Stimulated activated CD8-positive, alpha-beta memory T cell treated with anti-CD3 and anti-CD28 coated beads, Interleukin-12 subunit alpha, Interleukin-12 subunit beta, amount 100 ng/mL, for 1 hour (primary cell): Measurements from ENCODE around the gene GPR107.
A peak's percentile ranks its signal among the peaks of the same experiment; 100 is the strongest.

Experiments used
- DNase-seq: peaks from one replicate; pipeline ENCODE4 v3.0.0-alpha.2; 2020; ENCODE audit warnings: low read depth

The GPR107 gene

GRCh38 chr9:130159915-130160670 is 106.4 kb downstream of the GPR107 start:
- no peak for DNase-seq

GRCh38 chr9:130160862-130161470 is 107.3 kb downstream of the GPR107 start:
- DNase-seq = no peak

- no peak for DNase-seq
Measured at GRCh38 chr9:130165579-130165978, 111.9 kb downstream of the GPR107 start.

GRCh38 chr9:130166399-130166798 is 112.7 kb downstream of the GPR107 start:
- DNase-seq = no peak

GRCh38 chr9:130167927-130168326 is 114.2 kb downstream of the GPR107 start:
- no peak for DNase-seq

GRCh38 chr9:130171226-130172148 is 117.8 kb downstream of the GPR107 start:
- DNase-seq = no peak

- no peak for DNase-seq
Measured at GRCh38 chr9:130172161-130172857, 118.6 kb downstream of the GPR107 start, which contains the start of gene NCS1. TSS of gene NCS1 (plus strand) at chr9:130172404. CDS start at chr9:130172664, 260 bp downstream.

GRCh38 chr9:130172858-130173665 is 119.4 kb downstream of the GPR107 start:
- peak; percentile 6 for DNase-seq

- no peak for DNase-seq
Measured at GRCh38 chr9:130173666-130173983, 119.9 kb downstream of the GPR107 start.

GRCh38 chr9:130174025-130174424 is 120.3 kb downstream of the GPR107 start:
- no peak for DNase-seq

- no peak for DNase-seq
Measured at GRCh38 chr9:130174920-130175321, 121.2 kb downstream of the GPR107 start.

GRCh38 chr9:130175355-130175754 is 121.6 kb downstream of the GPR107 start:
- DNase-seq = no peak

GRCh38 chr9:130176760-130177159 is 123.1 kb downstream of the GPR107 start:
- DNase-seq = no peak

GRCh38 chr9:130177898-130178805 is 124.4 kb downstream of the GPR107 start:
- DNase-seq = no peak

- no peak for DNase-seq
Measured at GRCh38 chr9:130179331-130179907, 125.7 kb downstream of the GPR107 start.

- DNase-seq = no peak
Measured at GRCh38 chr9:130180516-130180915, 126.8 kb downstream of the GPR107 start.

GRCh38 chr9:130181678-130182380 is 128.1 kb downstream of the GPR107 start:
- no peak for DNase-seq

- DNase-seq = no peak
Measured at GRCh38 chr9:130182381-130182909, 128.7 kb downstream of the GPR107 start.
